Ishikawa (cell line): ENCODE data around the gene RPL22.

Source experiments
- CEBPB ChIP-seq: IDR thresholded peaks from 2 replicates; pipeline ENCODE4 v1.6.1; 2012
- CREB1 ChIP-seq: IDR thresholded peaks from 2 replicates; pipeline ENCODE4 v1.6.1; 2012; ENCODE audit warnings: low read depth
- EGR1 ChIP-seq: IDR thresholded peaks from 2 replicates; pipeline ENCODE4 v1.6.1; 2012
- EP300 ChIP-seq: IDR thresholded peaks from 2 replicates; pipeline ENCODE4 v1.6.1; 2012; ENCODE audit warnings: borderline replicate concordance
- FOXM1 ChIP-seq: IDR thresholded peaks from 2 replicates; pipeline ENCODE4 v1.6.1; 2012; ENCODE audit warnings: low read depth, borderline replicate concordance
- MAX ChIP-seq: IDR thresholded peaks from 2 replicates; pipeline ENCODE4 v1.6.1; 2012
- NFIC ChIP-seq: IDR thresholded peaks from 2 replicates; pipeline ENCODE4 v1.6.1; 2012
- RAD21 ChIP-seq: IDR thresholded peaks from 2 replicates; pipeline ENCODE4 v1.6.1; 2012; ENCODE audit warnings: low read depth
- TAF1 ChIP-seq: IDR thresholded peaks from 2 replicates; pipeline ENCODE4 v1.6.1; 2012; ENCODE audit warnings: low read depth, mild to moderate bottlenecking
- TCF12 ChIP-seq: IDR thresholded peaks from 2 replicates; pipeline ENCODE4 v1.6.1; 2012; ENCODE audit warnings: low read depth
- TEAD4 ChIP-seq: IDR thresholded peaks from 2 replicates; pipeline ENCODE4 v1.6.1; 2012
- USF1 ChIP-seq: IDR thresholded peaks from 2 replicates; pipeline ENCODE4 v1.6.1; 2012
- YY1 ChIP-seq: IDR thresholded peaks from 2 replicates; pipeline ENCODE4 v1.6.1; 2012; ENCODE audit warnings: low read depth
- ZBTB7A ChIP-seq: IDR thresholded peaks from 2 replicates; pipeline ENCODE4 v1.6.1; 2012; ENCODE audit warnings: low read depth
- TF ChIP-seq, protein P1 (sequence below): IDR thresholded peaks from 2 replicates; pipeline ENCODE4 v1.6.1; 2012; ENCODE audit warnings: low read depth, mild to moderate bottlenecking

The RPL22 gene

GRCh38 chr1:6174621-6175410, 24.6 kb downstream of the RPL22 start:
- TF ChIP-seq NFIC = no peak
- no peak for TF ChIP-seq EGR1
- no peak for TF ChIP-seq YY1
- TF ChIP-seq TEAD4 = no peak
- TF ChIP-seq CREB1 = no peak
- no peak for TF ChIP-seq USF1
- no peak for TF ChIP-seq MAX
- no peak for TF ChIP-seq TAF1
- TF ChIP-seq EP300 = no peak
- TF ChIP-seq CEBPB = no peak
- TF ChIP-seq RAD21 = no peak

- TF ChIP-seq RAD21 = no peak
- TF ChIP-seq CREB1 = no peak
- no peak for TF ChIP-seq ZBTB7A
- TF ChIP-seq CEBPB = no peak
- no peak for TF ChIP-seq TCF12
- TF ChIP-seq EGR1 = no peak
- TF ChIP-seq, protein P1, sequence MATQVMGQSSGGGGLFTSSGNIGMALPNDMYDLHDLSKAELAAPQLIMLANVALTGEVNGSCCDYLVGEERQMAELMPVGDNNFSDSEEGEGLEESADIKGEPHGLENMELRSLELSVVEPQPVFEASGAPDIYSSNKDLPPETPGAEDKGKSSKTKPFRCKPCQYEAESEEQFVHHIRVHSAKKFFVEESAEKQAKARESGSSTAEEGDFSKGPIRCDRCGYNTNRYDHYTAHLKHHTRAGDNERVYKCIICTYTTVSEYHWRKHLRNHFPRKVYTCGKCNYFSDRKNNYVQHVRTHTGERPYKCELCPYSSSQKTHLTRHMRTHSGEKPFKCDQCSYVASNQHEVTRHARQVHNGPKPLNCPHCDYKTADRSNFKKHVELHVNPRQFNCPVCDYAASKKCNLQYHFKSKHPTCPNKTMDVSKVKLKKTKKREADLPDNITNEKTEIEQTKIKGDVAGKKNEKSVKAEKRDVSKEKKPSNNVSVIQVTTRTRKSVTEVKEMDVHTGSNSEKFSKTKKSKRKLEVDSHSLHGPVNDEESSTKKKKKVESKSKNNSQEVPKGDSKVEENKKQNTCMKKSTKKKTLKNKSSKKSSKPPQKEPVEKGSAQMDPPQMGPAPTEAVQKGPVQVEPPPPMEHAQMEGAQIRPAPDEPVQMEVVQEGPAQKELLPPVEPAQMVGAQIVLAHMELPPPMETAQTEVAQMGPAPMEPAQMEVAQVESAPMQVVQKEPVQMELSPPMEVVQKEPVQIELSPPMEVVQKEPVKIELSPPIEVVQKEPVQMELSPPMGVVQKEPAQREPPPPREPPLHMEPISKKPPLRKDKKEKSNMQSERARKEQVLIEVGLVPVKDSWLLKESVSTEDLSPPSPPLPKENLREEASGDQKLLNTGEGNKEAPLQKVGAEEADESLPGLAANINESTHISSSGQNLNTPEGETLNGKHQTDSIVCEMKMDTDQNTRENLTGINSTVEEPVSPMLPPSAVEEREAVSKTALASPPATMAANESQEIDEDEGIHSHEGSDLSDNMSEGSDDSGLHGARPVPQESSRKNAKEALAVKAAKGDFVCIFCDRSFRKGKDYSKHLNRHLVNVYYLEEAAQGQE = no peak
- no peak for TF ChIP-seq USF1
- no peak for TF ChIP-seq FOXM1
Measured at GRCh38 chr1:6172549-6172948, 26.8 kb downstream of the RPL22 start.

GRCh38 chr1:6171548-6172124, 27.8 kb downstream of the RPL22 start:
- TF ChIP-seq CEBPB = no peak
- TF ChIP-seq RAD21 = peak; percentile 55; the same call in 1 of the 2 replicates
- TF ChIP-seq TCF12 = no peak
- no peak for TF ChIP-seq USF1
- TF ChIP-seq TAF1 = no peak
- no peak for TF ChIP-seq ZBTB7A
- TF ChIP-seq EGR1 = no peak
- TF ChIP-seq MAX = no peak

- no peak for TF ChIP-seq FOXM1
- TF ChIP-seq CEBPB = 0 out of 2 replicates have a peak, but pooled peaks have one; percentile 50
- TF ChIP-seq ZBTB7A = peak; percentile 62; the same call in 1 of the 2 replicates
- TF ChIP-seq, protein P1 = peak; percentile 39; the same call in 1 of the 2 replicates
- 0 out of 2 replicates have a peak, but pooled peaks have one; percentile 15 for TF ChIP-seq MAX
- no peak for TF ChIP-seq CREB1
- TF ChIP-seq EGR1 = peak; percentile 63
Measured at GRCh38 chr1:6170742-6171201, 28.6 kb downstream of the RPL22 start.

GRCh38 chr1:6170116-6170741, 29.2 kb downstream of the RPL22 start:
- TF ChIP-seq ZBTB7A (no peak; the same call in 1 of the 2 replicates), CREB1 (no peak), EGR1 (no peak), NFIC (no peak), CEBPB (no peak), EP300 (no peak), TCF12 (no peak), MAX (no peak), TEAD4 (no peak), USF1 (no peak), RAD21 (no peak), FOXM1 (no peak)
- TF ChIP-seq, protein P1 = no peak
